ENCODE results near the gene FADS3. TPM values are rescaled to one million over a fixed set of nuclear protein-coding genes. Genes with fewer than 3 reads are reported as not detected.

FADS3 gene
- total and polyA plus RNA-seq, 9 of the 15 experiments (the other 6 are each of a cell fraction or from before 2014, with no cell fraction given), result 0.97 to 148 (median 92.7) TPM

DNA sequence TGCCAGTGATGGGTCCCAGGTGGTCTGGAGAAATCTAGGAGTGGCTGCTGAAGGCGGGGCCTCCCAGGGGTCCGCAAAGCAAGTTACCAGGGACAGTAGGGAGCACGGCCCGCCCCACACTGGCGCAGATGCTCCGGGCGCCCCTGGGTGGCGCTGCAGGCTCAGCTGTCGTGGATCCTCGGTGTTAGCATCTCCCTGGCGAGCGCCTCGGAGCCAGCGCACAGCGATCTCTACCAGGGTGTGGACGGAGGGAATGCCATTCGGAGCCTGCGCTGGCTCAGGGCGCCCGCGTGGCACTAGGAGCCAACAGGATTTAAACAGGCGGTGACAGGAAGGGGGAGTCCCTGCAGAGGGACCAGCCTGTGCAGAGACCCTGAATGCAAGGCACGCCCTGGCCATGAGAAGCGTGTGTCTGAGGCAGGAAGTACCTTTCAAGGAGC lies 20.2 kb downstream of the FADS3 start (continued):
- TF ChIP-seq HOMEZ (CRISPR knock-in tag; IDR thresholded peaks at IDR 0.05) (no peak), GMEB1 (CRISPR knock-in tag; IDR thresholded peaks at IDR 0.05) (no peak), REST (IDR thresholded peaks at IDR 0.05; ENCODE audit: borderline replicate concordance) (peak; percentile 87), REST (CRISPR knock-in tag; IDR thresholded peaks at IDR 0.05; ENCODE audit: low read depth) (no peak), CBFA2T2 (conservative IDR thresholded peaks at IDR 0.05) (no peak), ZNF518B (CRISPR knock-in tag; IDR thresholded peaks at IDR 0.05) (no peak), ZNF408 (CRISPR knock-in tag; IDR thresholded peaks at IDR 0.05; ENCODE audit: low read depth) (no peak), PHF20 (IDR thresholded peaks at IDR 0.05; ENCODE audit: partially characterized antibody) (no peak)
- TF ChIP-seq, protein P1, sequence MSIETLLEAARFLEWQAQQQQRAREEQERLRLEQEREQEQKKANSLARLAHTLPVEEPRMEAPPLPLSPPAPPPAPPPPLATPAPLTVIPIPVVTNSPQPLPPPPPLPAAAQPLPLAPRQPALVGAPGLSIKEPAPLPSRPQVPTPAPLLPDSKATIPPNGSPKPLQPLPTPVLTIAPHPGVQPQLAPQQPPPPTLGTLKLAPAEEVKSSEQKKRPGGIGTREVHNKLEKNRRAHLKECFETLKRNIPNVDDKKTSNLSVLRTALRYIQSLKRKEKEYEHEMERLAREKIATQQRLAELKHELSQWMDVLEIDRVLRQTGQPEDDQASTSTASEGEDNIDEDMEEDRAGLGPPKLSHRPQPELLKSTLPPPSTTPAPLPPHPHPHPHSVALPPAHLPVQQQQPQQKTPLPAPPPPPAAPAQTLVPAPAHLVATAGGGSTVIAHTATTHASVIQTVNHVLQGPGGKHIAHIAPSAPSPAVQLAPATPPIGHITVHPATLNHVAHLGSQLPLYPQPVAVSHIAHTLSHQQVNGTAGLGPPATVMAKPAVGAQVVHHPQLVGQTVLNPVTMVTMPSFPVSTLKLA (conservative IDR thresholded peaks at IDR 0.05), result peak in 1 of 2 experiments; percentile 39; a peak in 1 of 4 replicates

Data from K562 (cell line).